Measurements from ENCODE around the gene ATP2A2. TPM values are rescaled to one million over a fixed set of nuclear protein-coding genes. Genes with fewer than 3 reads are reported as not detected.
"Not testable (repeated sequence)": the region's sequence is repeated elsewhere in the genome, so short reads cannot be mapped to it uniquely, and the experiment has no call there.

ATP2A2 gene
- total RNA-seq, 1 experiment from 2014 or later: 239 TPM

- POLR2A ChIA-PET; H3K27me3 ChIP-seq (ENCODE audit: insufficient read depth, low read length); DNase-seq (ENCODE audit: low read depth, low spot score); RAD21 ChIA-PET (ENCODE audit: low non-redundant PET in 1 of 2, low total read pairs in 2 of 2, uncharacterized antibody in 2 of 2, unreplicated experiment in 2 of 2); H3K9ac ChIP-seq (ENCODE audit: low read length); intact Hi-C loops (cut with micrococcal nuclease); H2AFZ ChIP-seq (ENCODE audit: low read depth, low read length, poor library complexity, severe bottlenecking); BruUV-seq (replicated peaks); H3K4me1 ChIP-seq (ENCODE audit: control insufficient read depth in 1 of 2, insufficient read depth in 2 of 2, low read length in 2 of 2); ATAC-seq; H4K20me1 ChIP-seq (ENCODE audit: insufficient read depth); H3K9me2 ChIP-seq (ENCODE audit: insufficient read depth); CTCF ChIA-PET; H3K9me3 ChIP-seq (ENCODE audit: control insufficient read depth in 1 of 2, insufficient read depth in 1 of 2, low read depth in 1 of 2, low read length in 2 of 2); H3K27ac ChIP-seq (ENCODE audit: low read depth, low read length); H3K4me3 ChIP-seq (replicated peaks in 1 of 2; ENCODE audit: low read depth in 1 of 2, low read length in 2 of 2); H3K4me2 ChIP-seq (ENCODE audit: low read length): not testable (repeated sequence)
- Histone ChIP-seq H3K79me2 (ENCODE audit: insufficient read depth, low read length) (peaks cover 65% of the 10 kb centered on the region), H3K36me3 (ENCODE audit: control insufficient read depth in 1 of 2, insufficient read depth in 2 of 2, low read length in 2 of 2) (peaks cover 76 to 94% of the 10 kb centered on the region in 2 experiments)
Observed at GRCh38 chr12:110340261-110340660, 59.2 kb downstream of the ATP2A2 start.

- Histone ChIP-seq H2AFZ (ENCODE audit: low read depth, low read length, poor library complexity, severe bottlenecking) (no peak overlapping the region), H3K36me3 (ENCODE audit: control insufficient read depth in 1 of 2, insufficient read depth in 2 of 2, low read length in 2 of 2) (peaks cover 77 to 94% of the 10 kb centered on the region in 2 experiments), H3K79me2 (ENCODE audit: insufficient read depth, low read length) (peaks cover 63% of the 10 kb centered on the region), H3K4me1 (ENCODE audit: control insufficient read depth in 1 of 2, insufficient read depth in 2 of 2, low read length in 2 of 2) (no peaks in the 10 kb centered on the region; a peak in 1 of 4 replicates), H4K20me1 (ENCODE audit: insufficient read depth) (no peaks in the 10 kb centered on the region), H3K4me3 (replicated peaks in 1 of 2; ENCODE audit: low read depth in 1 of 2, low read length in 2 of 2) (no peak overlapping the region), H3K9me3 (ENCODE audit: control insufficient read depth in 1 of 2, insufficient read depth in 1 of 2, low read depth in 1 of 2, low read length in 2 of 2) (no peaks in the 10 kb centered on the region), H3K9ac (ENCODE audit: low read length) (no peak overlapping the region), H3K4me2 (ENCODE audit: low read length) (no peak overlapping the region), H3K9me2 (ENCODE audit: insufficient read depth) (no peaks in the 10 kb centered on the region), H3K27me3 (ENCODE audit: insufficient read depth, low read length) (no peaks in the 10 kb centered on the region), H3K27ac (ENCODE audit: low read depth, low read length) (no peak overlapping the region)
- ChIA-PET RAD21 (ENCODE audit: low non-redundant PET in 1 of 2, low total read pairs in 2 of 2, uncharacterized antibody in 2 of 2, unreplicated experiment in 2 of 2) (no interaction called here), CTCF (no interaction called here), POLR2A (no interaction called here)
- ATAC-seq: no peak
- no peak for TF ChIP-seq CBX3 (IDR thresholded peaks at IDR 0.05; ENCODE audit: low read depth)
- TF ChIP-seq, protein P1, sequence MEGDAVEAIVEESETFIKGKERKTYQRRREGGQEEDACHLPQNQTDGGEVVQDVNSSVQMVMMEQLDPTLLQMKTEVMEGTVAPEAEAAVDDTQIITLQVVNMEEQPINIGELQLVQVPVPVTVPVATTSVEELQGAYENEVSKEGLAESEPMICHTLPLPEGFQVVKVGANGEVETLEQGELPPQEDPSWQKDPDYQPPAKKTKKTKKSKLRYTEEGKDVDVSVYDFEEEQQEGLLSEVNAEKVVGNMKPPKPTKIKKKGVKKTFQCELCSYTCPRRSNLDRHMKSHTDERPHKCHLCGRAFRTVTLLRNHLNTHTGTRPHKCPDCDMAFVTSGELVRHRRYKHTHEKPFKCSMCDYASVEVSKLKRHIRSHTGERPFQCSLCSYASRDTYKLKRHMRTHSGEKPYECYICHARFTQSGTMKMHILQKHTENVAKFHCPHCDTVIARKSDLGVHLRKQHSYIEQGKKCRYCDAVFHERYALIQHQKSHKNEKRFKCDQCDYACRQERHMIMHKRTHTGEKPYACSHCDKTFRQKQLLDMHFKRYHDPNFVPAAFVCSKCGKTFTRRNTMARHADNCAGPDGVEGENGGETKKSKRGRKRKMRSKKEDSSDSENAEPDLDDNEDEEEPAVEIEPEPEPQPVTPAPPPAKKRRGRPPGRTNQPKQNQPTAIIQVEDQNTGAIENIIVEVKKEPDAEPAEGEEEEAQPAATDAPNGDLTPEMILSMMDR (IDR thresholded peaks at IDR 0.05 in 2 of 3, conservative IDR thresholded peaks at IDR 0.05 in 1 of 3; ENCODE audit: borderline replicate concordance in 1 of 3, insufficient read depth in 1 of 3, low read depth in 2 of 3, low read length in 2 of 3): no peak
- no peak for TF ChIP-seq RAD21 (IDR thresholded peaks at IDR 0.05; ENCODE audit: low read depth)
- TF ChIP-seq ZNF274 (IDR thresholded peaks at IDR 0.05; ENCODE audit: low read depth, low read length): no peak
- TF ChIP-seq, protein P2, sequence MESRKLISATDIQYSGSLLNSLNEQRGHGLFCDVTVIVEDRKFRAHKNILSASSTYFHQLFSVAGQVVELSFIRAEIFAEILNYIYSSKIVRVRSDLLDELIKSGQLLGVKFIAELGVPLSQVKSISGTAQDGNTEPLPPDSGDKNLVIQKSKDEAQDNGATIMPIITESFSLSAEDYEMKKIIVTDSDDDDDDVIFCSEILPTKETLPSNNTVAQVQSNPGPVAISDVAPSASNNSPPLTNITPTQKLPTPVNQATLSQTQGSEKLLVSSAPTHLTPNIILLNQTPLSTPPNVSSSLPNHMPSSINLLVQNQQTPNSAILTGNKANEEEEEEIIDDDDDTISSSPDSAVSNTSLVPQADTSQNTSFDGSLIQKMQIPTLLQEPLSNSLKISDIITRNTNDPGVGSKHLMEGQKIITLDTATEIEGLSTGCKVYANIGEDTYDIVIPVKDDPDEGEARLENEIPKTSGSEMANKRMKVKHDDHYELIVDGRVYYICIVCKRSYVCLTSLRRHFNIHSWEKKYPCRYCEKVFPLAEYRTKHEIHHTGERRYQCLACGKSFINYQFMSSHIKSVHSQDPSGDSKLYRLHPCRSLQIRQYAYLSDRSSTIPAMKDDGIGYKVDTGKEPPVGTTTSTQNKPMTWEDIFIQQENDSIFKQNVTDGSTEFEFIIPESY (IDR thresholded peaks at IDR 0.05; ENCODE audit: extremely low read depth, insufficient replicate concordance, low read length): no peak
- no peak for TF ChIP-seq SRF (IDR thresholded peaks at IDR 0.05; ENCODE audit: low read depth)
- no peak for DNase-seq (ENCODE audit: low read depth, low spot score)
- no TSS peak for BruUV-seq (replicated peaks)
- intact Hi-C loops (cut with micrococcal nuclease): no loop called here
Observed at GRCh38 chr12:110340706-110341105, 59.7 kb downstream of the ATP2A2 start.
